ENCODE results near the gene CXorf51A.

GRCh38 chrX:146854281-146854680 lies 39.7 kb upstream of the CXorf51A start:
- TF ChIP-seq SIN3A (IDR thresholded peaks at IDR 0.05; ENCODE audit: borderline replicate concordance, insufficient read depth, low read length), result no peak
- no peak for TF ChIP-seq REST (IDR thresholded peaks at IDR 0.05; ENCODE audit: insufficient read depth in 1 of 2, low read depth in 2 of 2, low read length in 2 of 2)
